CD14-positive monocyte (primary cell): Measurements from ENCODE around the gene RBKS. TPM values are rescaled to one million over a fixed set of nuclear protein-coding genes. Genes with fewer than 3 reads are reported as not detected.

ENCODE experiments used
- DNase-seq, 3 donors: peaks; one replicate each; pipeline ENCODE4 v3.0.0-alpha.2; 2011 to 2022
- H2AFZ ChIP-seq: 2 replicates; pipeline ENCODE4 v1.6.0; 2012; ENCODE audit warnings: mild to moderate bottlenecking, low read depth, low read length, inconsistent platforms; ENCODE audit not compliant: insufficient read depth, poor library complexity, severe bottlenecking
- H3K27ac ChIP-seq, 2 donors: 1 replicate in 1 of 2; 2 replicates in 1 of 2; pipeline ENCODE4 v1.5.1; 2012 to 2013; ENCODE audit warnings: low read length in 2 of 2, control low read depth in 1 of 2, inconsistent platforms in 1 of 2, low read depth in 1 of 2, mild to moderate bottlenecking in 1 of 2
- H3K27me3 ChIP-seq, 2 donors: one replicate each; pipeline versions ENCODE4 v1.6.0 to v1.6.1; 2011 to 2013; ENCODE audit warnings: low read length in 2 of 2; ENCODE audit not compliant: control insufficient read depth in 2 of 2, insufficient read depth in 2 of 2
- H3K36me3 ChIP-seq, 2 donors: replicated peaks in 1 of 2; 1 replicate in 1 of 2; 2 replicates in 1 of 2; pipeline versions ENCODE4 v1.5.1 to v1.6.1; 2012 to 2013; ENCODE audit warnings: low read length in 2 of 2, control low read depth in 1 of 2, inconsistent platforms in 1 of 2, mild to moderate bottlenecking in 1 of 2; ENCODE audit not compliant: insufficient read depth in 2 of 2, control insufficient read depth in 1 of 2
- H3K4me1 ChIP-seq, 2 donors: 1 replicate in 1 of 2; 2 replicates in 1 of 2; pipeline versions ENCODE4 v1.5.1 to v1.6.1; 2012 to 2013; ENCODE audit warnings: low read length in 2 of 2, control low read depth in 1 of 2, inconsistent platforms in 1 of 2, mild to moderate bottlenecking in 1 of 2, moderate library complexity in 1 of 2; ENCODE audit not compliant: insufficient read depth in 2 of 2, control insufficient read depth in 1 of 2
- H3K4me2 ChIP-seq: replicated peaks from 2 replicates; pipeline ENCODE3; 2012; ENCODE audit warnings: low read length, moderate library complexity, mild to moderate bottlenecking; ENCODE audit not compliant: poor library complexity, severe bottlenecking; ENCODE audit errors: extremely low read depth
- H3K4me3 ChIP-seq, 3 experiments: fragments of 200-600 bp in 1 of 3; sonication (generic) in 1 of 3; replicated peaks in 1 of 3; 1 replicate in 2 of 3; 2 replicates in 1 of 3; pipeline ENCODE4 v1.5.1; 2011 to 2013; ENCODE audit warnings: low read length in 3 of 3, mild to moderate bottlenecking in 3 of 3, control low read depth in 2 of 3, low read depth in 2 of 3, inconsistent platforms in 1 of 3, moderate library complexity in 1 of 3
- H3K79me2 ChIP-seq: 2 replicates; pipeline ENCODE4 v1.6.0; 2012; ENCODE audit warnings: mild to moderate bottlenecking, control low read depth, inconsistent platforms, low read length, moderate library complexity; ENCODE audit not compliant: insufficient read depth
- H3K9ac ChIP-seq: 2 replicates; pipeline ENCODE4 v1.6.0; 2017; ENCODE audit warnings: low read length, mild to moderate bottlenecking; ENCODE audit not compliant: insufficient read depth, poor library complexity, severe bottlenecking
- H3K9me3 ChIP-seq, 2 donors: replicated peaks in 1 of 2; 1 replicate in 1 of 2; 2 replicates in 1 of 2; pipeline versions ENCODE4 v1.5.1 to v1.6.1; 2012 to 2013; ENCODE audit warnings: low read length in 2 of 2, control low read depth in 1 of 2; ENCODE audit not compliant: control insufficient read depth in 1 of 2, insufficient read depth in 1 of 2
- H4K20me1 ChIP-seq: 2 replicates; pipeline ENCODE4 v1.6.0; 2012; ENCODE audit warnings: mild to moderate bottlenecking, low read length, control low read depth, moderate library complexity; ENCODE audit not compliant: insufficient read depth
- H3K27ac Mint-ChIP-seq, 7 donors: one replicate each; pipeline ENCODE4 v1.8.0; 2020; ENCODE audit warnings: mild to moderate bottlenecking in 7 of 7, mixed read lengths in 7 of 7, moderate library complexity in 6 of 7, inconsistent platforms in 2 of 7
- H3K27me3 Mint-ChIP-seq, 3 donors: one replicate each; pipeline ENCODE4 v1.8.0; 2021 to 2022; ENCODE audit warnings: low read depth in 3 of 3, mild to moderate bottlenecking in 3 of 3, mixed read lengths in 3 of 3, moderate library complexity in 3 of 3, inconsistent platforms in 1 of 3
- H3K36me3 Mint-ChIP-seq, 2 donors: one replicate each; pipeline ENCODE4 v1.8.0; 2020; ENCODE audit warnings: mixed read lengths in 2 of 2, inconsistent platforms in 1 of 2, mild to moderate bottlenecking in 1 of 2
- H3K4me1 Mint-ChIP-seq: one replicate; pipeline ENCODE4 v1.8.0; 2020; ENCODE audit warnings: mild to moderate bottlenecking, mixed read lengths
- H3K4me3 Mint-ChIP-seq, 2 donors: one replicate each; pipeline ENCODE4 v1.8.0; 2020; ENCODE audit warnings: mild to moderate bottlenecking in 2 of 2, mixed read lengths in 2 of 2, moderate library complexity in 1 of 2
- H3K9me3 Mint-ChIP-seq, 7 donors: one replicate each; pipeline ENCODE4 v1.8.0; 2020 to 2022; ENCODE audit warnings: mixed read lengths in 7 of 7, mild to moderate bottlenecking in 6 of 7, moderate library complexity in 6 of 7, inconsistent platforms in 2 of 7
- WGBS: methylation state at CpG from one replicate; pipeline ENCODE4 v1.1.5; 2013; ENCODE audit warnings: missing lambda C conversion rate; ENCODE audit not compliant: insufficient coverage; 5-methylcytosine and 5-hydroxymethylcytosine counted together
- intact Hi-C, 2 donors: fragments of 100-400 bp; cut with micrococcal nuclease; formaldehyde crosslinking; loops; one replicate each; pipeline versions ENCODE4 v1.15.0 to v1.15.1; 2023
- polyA plus RNA-seq, 3 donors: library from polyadenylated mRNA; depleted of rRNA in 1 of 3; unstranded in 2 of 3; stranded (reverse) in 1 of 3; fragments of 300-500 nt in 2 of 3; fragments of >200 nt in 1 of 3; fragmentation: Illumina TruSeq in 2 of 3; gene quantifications; 1 replicate in 2 of 3; 2 replicates in 1 of 3; pipeline ENCODE4 v1.2.3, GENCODE V29; 2012 to 2021
- TF ChIP-seq, protein P1 (sequence below): fragments of 200-600 bp; IDR thresholded peaks from one replicate; pipeline ENCODE4 v1.8.0; 2022; ENCODE audit warnings: antibody characterized with exemption, mild to moderate bottlenecking

The RBKS gene
- polyA plus RNA-seq, 3 donors = 3.9 to 39.1 (median 4.3) TPM

GRCh38 chr2:27734305-27734704, 155.9 kb downstream of the RBKS start:
- peaks cover 3 to 11% (median 4%) of the 10 kb centered on the region in 3 donors for H3K27me3 Mint-ChIP-seq
- peaks cover 15 to 24% of the 10 kb centered on the region in 2 donors for H3K4me1 ChIP-seq
- WGBS = no CpG with 5 or more reads among the region's 1 CpG

More at GRCh38 chr2:27734305-27734704, 155.9 kb downstream of the RBKS start:
- Histone ChIP-seq H3K4me2 (no peak overlapping the region), H3K9ac (no peak overlapping the region), H3K27ac (no peak overlapping the region), H4K20me1 (no peaks in the 10 kb centered on the region), H2AFZ (no peak overlapping the region), H3K36me3 (no peaks in the 10 kb centered on the region), H3K27me3 (no peaks in the 10 kb centered on the region), H3K9me3 (peaks cover 0 to 5% of the 10 kb centered on the region in 2 donors), H3K79me2 (no peaks in the 10 kb centered on the region), H3K4me3 (no peak overlapping the region)
- H3K27ac Mint-ChIP-seq = no peak overlapping the region
- no peak overlapping the region for H3K4me3 Mint-ChIP-seq
- peaks cover 2 to 12% (median 6%) of the 10 kb centered on the region in 7 donors for H3K9me3 Mint-ChIP-seq
- H3K4me1 Mint-ChIP-seq = peaks cover 21% of the 10 kb centered on the region
- TF ChIP-seq, protein P1, sequence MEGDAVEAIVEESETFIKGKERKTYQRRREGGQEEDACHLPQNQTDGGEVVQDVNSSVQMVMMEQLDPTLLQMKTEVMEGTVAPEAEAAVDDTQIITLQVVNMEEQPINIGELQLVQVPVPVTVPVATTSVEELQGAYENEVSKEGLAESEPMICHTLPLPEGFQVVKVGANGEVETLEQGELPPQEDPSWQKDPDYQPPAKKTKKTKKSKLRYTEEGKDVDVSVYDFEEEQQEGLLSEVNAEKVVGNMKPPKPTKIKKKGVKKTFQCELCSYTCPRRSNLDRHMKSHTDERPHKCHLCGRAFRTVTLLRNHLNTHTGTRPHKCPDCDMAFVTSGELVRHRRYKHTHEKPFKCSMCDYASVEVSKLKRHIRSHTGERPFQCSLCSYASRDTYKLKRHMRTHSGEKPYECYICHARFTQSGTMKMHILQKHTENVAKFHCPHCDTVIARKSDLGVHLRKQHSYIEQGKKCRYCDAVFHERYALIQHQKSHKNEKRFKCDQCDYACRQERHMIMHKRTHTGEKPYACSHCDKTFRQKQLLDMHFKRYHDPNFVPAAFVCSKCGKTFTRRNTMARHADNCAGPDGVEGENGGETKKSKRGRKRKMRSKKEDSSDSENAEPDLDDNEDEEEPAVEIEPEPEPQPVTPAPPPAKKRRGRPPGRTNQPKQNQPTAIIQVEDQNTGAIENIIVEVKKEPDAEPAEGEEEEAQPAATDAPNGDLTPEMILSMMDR = no peak
- DNase-seq = no peak
- H3K36me3 Mint-ChIP-seq = no peaks in the 10 kb centered on the region
- intact Hi-C loops = no loop called here

Other genes with a start within 250 kb of the RBKS start
- gene SUPT7L, start 226.8 kb downstream of the RBKS start, polyA plus RNA-seq = 10 to 100 TPM; 10.7 to 59.0 (median 12.2) TPM
- gene SLC4A1AP, start 226.5 kb downstream of the RBKS start, polyA plus RNA-seq = 10 to 100 TPM; 12.7 to 24.9 (median 18.3) TPM
- 100 to 1,000 TPM in 2 of 3 donors, 10 to 100 TPM in 1; 67.4 to 341 (median 331) TPM for gene MRPL33, start 118.7 kb downstream of the RBKS start, polyA plus RNA-seq
- gene BABAM2, start 342 bp upstream of the RBKS start, polyA plus RNA-seq = 10 to 100 TPM; 33.2 to 52.8 (median 49.3) TPM